ENCODE measurements around the gene IGF2BP3.

Gene IGF2BP3

DNA sequence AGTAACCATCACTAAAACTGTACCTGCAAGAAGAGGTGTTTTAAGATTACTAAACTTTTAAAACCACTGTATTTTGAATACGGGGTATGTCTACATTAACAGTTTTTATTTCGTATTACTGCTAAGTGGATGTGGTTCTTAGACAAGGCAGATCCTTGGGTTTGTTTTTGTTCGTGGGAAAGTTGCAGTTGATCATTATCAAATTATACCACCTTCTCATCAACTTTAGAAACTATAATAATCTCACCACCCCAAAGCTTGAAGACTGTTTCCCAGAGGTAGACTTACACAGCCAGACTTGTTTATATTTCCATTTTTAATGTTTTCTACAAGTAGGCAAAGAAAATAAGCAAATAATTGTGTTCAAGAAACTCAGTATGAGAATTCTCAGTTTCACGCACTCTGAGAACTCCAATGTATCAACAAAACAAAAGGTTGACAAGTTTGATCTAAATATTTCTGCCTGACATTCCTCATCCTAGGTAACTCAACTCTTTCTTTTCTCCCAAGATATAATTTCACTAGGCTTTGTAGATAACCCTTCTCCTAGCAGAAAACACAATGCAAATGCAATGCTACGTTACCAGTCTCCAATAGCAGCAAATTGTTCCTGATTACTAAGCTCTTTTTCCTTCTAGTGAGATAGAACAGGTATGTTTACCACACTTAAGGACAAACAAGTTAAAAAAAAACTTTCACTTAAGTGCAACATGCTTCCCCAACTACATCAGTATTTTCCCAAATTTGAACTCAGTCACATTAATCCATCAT is 36.0 kb downstream of the IGF2BP3 start:
- H3K36me3 ChIP-seq (ENCODE audit: control insufficient read depth in 5 of 5, insufficient read depth in 5 of 5, low read length in 5 of 5): no peaks in the 10 kb centered on the region
- H3K9ac ChIP-seq (ENCODE audit: low read length in 5 of 5): no peak overlapping the region
- H3K27ac ChIP-seq (ENCODE audit: low read depth, low read length): no peak overlapping the region
- H3K9me3 ChIP-seq (ENCODE audit: control insufficient read depth in 5 of 5, low read length in 5 of 5): no peaks in the 10 kb centered on the region
- H3K4me3 ChIP-seq (ENCODE audit: low read depth in 1 of 5, low read length in 5 of 5): no peak overlapping the region
- H3K4me1 ChIP-seq (ENCODE audit: control insufficient read depth in 5 of 5, insufficient read depth in 5 of 5, low read length in 5 of 5): no peaks in the 10 kb centered on the region
- H3K27me3 ChIP-seq (ENCODE audit: control insufficient read depth in 5 of 5, insufficient read depth in 4 of 5, low read length in 5 of 5): peaks cover 0 to 7% (median 2%) of the 10 kb centered on the region in 5 donors

DNA sequence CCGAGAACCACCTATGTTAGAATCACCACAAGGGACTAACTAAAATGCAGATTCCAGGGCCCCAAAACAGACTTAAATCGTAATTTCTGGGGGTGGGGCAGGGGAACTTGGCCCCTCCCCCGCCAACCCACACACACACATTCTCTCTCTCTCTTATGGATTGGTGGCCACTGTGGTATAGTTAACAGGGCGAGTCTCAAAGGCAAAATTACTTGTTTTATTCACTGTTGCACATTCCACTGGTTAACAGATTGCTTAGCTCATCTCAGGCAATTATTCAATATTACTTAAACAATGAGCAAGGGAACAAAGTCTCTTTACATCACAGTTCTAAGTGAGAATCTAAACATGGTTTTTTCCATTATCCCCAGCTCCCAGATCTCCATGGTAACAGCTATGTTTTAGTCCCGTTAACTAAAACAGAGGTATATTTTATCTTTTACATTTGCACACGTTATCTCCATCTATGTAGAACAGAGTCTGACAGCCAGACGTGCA is 38.5 kb downstream of the IGF2BP3 start:
- no peaks in the 10 kb centered on the region for H3K36me3 ChIP-seq (ENCODE audit: control insufficient read depth in 5 of 5, insufficient read depth in 5 of 5, low read length in 5 of 5)
- no peak overlapping the region for H3K27ac ChIP-seq (ENCODE audit: low read depth, low read length)
- H3K4me1 ChIP-seq (ENCODE audit: control insufficient read depth in 5 of 5, insufficient read depth in 5 of 5, low read length in 5 of 5): no peaks in the 10 kb centered on the region
- peaks cover 0 to 7% (median 4%) of the 10 kb centered on the region in 5 donors for H3K27me3 ChIP-seq (ENCODE audit: control insufficient read depth in 5 of 5, insufficient read depth in 4 of 5, low read length in 5 of 5)
- H3K9me3 ChIP-seq (ENCODE audit: control insufficient read depth in 5 of 5, low read length in 5 of 5): no peaks in the 10 kb centered on the region
- H3K4me3 ChIP-seq (ENCODE audit: low read depth in 1 of 5, low read length in 5 of 5): no peak overlapping the region
- no peak overlapping the region for H3K9ac ChIP-seq (ENCODE audit: low read length in 5 of 5)

DNA sequence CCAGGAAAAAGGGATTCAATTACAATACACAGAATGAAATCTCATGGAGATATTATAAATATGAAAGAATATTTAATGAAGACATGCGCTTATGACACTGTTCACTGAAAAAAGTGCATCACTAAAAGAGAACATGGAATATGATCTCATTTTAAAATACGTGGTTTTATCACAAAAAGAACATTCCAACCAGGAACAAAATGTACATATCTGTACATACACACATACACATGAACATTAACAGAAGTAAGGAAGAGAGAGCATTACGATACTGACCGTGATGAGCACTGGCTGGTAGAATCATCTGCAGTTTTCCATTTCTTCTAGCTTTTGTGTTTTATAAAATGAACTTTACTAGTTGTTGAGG is 39.4 kb downstream of the IGF2BP3 start:
- H3K27me3 ChIP-seq (ENCODE audit: control insufficient read depth in 5 of 5, insufficient read depth in 4 of 5, low read length in 5 of 5): peaks cover 0 to 7% (median 4%) of the 10 kb centered on the region in 5 donors

DNA sequence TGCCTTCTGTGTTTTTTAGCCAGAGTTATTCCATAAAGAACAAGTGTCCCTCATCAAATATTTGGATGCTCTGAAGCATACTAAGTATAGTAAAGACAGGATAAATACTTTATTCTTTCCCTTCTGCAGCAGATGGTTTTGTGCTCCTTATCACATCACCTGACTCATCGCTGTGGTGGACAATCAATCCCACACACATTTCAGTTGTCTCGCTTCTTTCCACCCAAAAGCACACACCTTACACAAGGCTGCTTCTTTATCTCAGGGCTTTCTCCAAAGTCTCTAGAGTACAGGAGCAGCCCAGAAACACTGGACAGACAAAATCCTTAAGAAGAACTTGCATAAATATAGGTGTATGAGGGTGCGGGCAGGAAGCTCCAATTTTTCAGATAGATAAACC is 43.4 kb downstream of the IGF2BP3 start:
- H3K4me3 ChIP-seq (ENCODE audit: low read depth in 1 of 5, low read length in 5 of 5): no peak overlapping the region
- no peaks in the 10 kb centered on the region for H3K9me3 ChIP-seq (ENCODE audit: control insufficient read depth in 5 of 5, low read length in 5 of 5)
- H3K27me3 ChIP-seq (ENCODE audit: control insufficient read depth in 5 of 5, insufficient read depth in 4 of 5, low read length in 5 of 5): peaks cover 0 to 5% (median 4%) of the 10 kb centered on the region in 5 donors
- no peaks in the 10 kb centered on the region for H3K36me3 ChIP-seq (ENCODE audit: control insufficient read depth in 5 of 5, insufficient read depth in 5 of 5, low read length in 5 of 5)
- H3K4me1 ChIP-seq (ENCODE audit: control insufficient read depth in 5 of 5, insufficient read depth in 5 of 5, low read length in 5 of 5): no peaks in the 10 kb centered on the region
- H3K9ac ChIP-seq (ENCODE audit: low read length in 5 of 5): no peak overlapping the region
- H3K27ac ChIP-seq (ENCODE audit: low read depth, low read length): no peak overlapping the region

More for the DNA sequence above, 39.4 kb downstream of the IGF2BP3 start:
- Histone ChIP-seq H3K4me1 (ENCODE audit: control insufficient read depth in 5 of 5, insufficient read depth in 5 of 5, low read length in 5 of 5) (no peaks in the 10 kb centered on the region), H3K36me3 (ENCODE audit: control insufficient read depth in 5 of 5, insufficient read depth in 5 of 5, low read length in 5 of 5) (no peaks in the 10 kb centered on the region), H3K9me3 (ENCODE audit: control insufficient read depth in 5 of 5, low read length in 5 of 5) (no peaks in the 10 kb centered on the region), H3K4me3 (ENCODE audit: low read depth in 1 of 5, low read length in 5 of 5) (no peak overlapping the region), H3K27ac (ENCODE audit: low read depth, low read length) (no peak overlapping the region), H3K9ac (ENCODE audit: low read length in 5 of 5) (no peak overlapping the region)

DNA sequence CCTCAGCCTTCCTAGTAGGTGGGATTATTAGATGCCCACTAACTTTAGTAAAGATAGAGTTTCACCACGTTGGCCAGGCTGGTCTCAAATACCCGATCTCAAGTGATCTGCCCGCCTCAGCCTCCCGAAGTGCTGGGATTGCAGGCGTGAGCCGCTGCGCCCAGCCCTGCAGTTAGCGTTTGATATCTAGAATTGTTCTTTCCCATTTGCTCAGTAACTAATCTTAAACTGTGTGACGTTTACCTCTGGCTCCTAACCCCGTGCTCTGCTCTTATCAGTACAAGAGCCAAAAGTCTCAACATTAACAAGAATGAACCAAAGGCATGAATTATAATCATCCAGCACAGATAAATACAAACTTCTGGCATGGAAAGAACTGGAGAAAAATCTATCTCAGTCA is 47.4 kb downstream of the IGF2BP3 start:
- Histone ChIP-seq H3K27me3 (ENCODE audit: control insufficient read depth in 5 of 5, insufficient read depth in 4 of 5, low read length in 5 of 5) (no peaks in the 10 kb centered on the region), H3K4me1 (ENCODE audit: control insufficient read depth in 5 of 5, insufficient read depth in 5 of 5, low read length in 5 of 5) (no peaks in the 10 kb centered on the region), H3K4me3 (ENCODE audit: low read depth in 1 of 5, low read length in 5 of 5) (no peak overlapping the region), H3K9me3 (ENCODE audit: control insufficient read depth in 5 of 5, low read length in 5 of 5) (no peaks in the 10 kb centered on the region), H3K36me3 (ENCODE audit: control insufficient read depth in 5 of 5, insufficient read depth in 5 of 5, low read length in 5 of 5) (no peaks in the 10 kb centered on the region), H3K27ac (ENCODE audit: low read depth, low read length) (no peak overlapping the region), H3K9ac (ENCODE audit: low read length in 5 of 5) (no peak overlapping the region)

DNA sequence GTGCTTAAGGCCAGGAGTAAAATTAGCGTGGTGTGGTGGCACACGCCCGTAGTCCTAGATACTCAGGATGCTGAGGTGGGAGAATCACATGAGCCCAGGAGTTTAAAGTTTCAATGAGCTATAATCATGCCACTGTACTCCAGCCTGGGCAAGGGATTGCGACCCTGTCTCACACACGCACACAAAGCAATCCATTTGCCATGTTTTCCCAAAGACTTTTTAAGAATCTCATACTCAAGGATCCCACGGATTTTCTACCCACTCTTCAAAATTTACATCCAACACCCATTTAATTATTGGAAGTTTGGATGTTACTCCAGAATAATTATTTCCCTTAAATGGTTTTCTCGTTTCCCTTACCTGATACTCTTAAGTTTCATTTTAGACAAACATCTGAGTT is 47.9 kb downstream of the IGF2BP3 start:
- H3K36me3 ChIP-seq (ENCODE audit: control insufficient read depth in 5 of 5, insufficient read depth in 5 of 5, low read length in 5 of 5): no peaks in the 10 kb centered on the region
- H3K4me1 ChIP-seq (ENCODE audit: control insufficient read depth in 5 of 5, insufficient read depth in 5 of 5, low read length in 5 of 5): no peaks in the 10 kb centered on the region
- H3K27me3 ChIP-seq (ENCODE audit: control insufficient read depth in 5 of 5, insufficient read depth in 4 of 5, low read length in 5 of 5): no peaks in the 10 kb centered on the region
- no peaks in the 10 kb centered on the region for H3K9me3 ChIP-seq (ENCODE audit: control insufficient read depth in 5 of 5, low read length in 5 of 5)
- no peak overlapping the region for H3K27ac ChIP-seq (ENCODE audit: low read depth, low read length)
- H3K4me3 ChIP-seq (ENCODE audit: low read depth in 1 of 5, low read length in 5 of 5): no peak overlapping the region
- H3K9ac ChIP-seq (ENCODE audit: low read length in 5 of 5): no peak overlapping the region

DNA sequence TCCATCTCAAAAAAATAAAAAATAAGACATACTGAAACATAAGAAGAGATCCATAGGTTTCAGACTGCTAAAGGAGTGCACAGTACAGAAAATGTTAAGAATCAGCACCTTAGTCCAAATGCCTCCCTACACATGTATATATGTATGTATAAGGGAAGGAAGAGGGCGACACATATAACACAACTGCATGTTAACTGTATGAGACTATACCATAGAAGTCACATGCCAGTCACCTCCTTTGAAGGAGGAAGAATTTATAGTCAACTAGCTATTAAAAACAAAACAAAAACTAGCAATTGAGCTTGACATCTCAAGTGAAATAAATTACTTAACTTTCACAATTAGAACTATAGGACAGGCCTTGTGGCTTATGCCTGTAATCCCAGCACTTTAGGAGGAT is 50.4 kb downstream of the IGF2BP3 start:
- H3K27me3 ChIP-seq (ENCODE audit: control insufficient read depth in 5 of 5, insufficient read depth in 4 of 5, low read length in 5 of 5): no peaks in the 10 kb centered on the region
- H3K27ac ChIP-seq (ENCODE audit: low read depth, low read length): no peak overlapping the region
- no peaks in the 10 kb centered on the region for H3K4me1 ChIP-seq (ENCODE audit: control insufficient read depth in 5 of 5, insufficient read depth in 5 of 5, low read length in 5 of 5)
- H3K9me3 ChIP-seq (ENCODE audit: control insufficient read depth in 5 of 5, low read length in 5 of 5): no peaks in the 10 kb centered on the region
- no peak overlapping the region for H3K9ac ChIP-seq (ENCODE audit: low read length in 5 of 5)
- no peak overlapping the region for H3K4me3 ChIP-seq (ENCODE audit: low read depth in 1 of 5, low read length in 5 of 5)
- H3K36me3 ChIP-seq (ENCODE audit: control insufficient read depth in 5 of 5, insufficient read depth in 5 of 5, low read length in 5 of 5): no peaks in the 10 kb centered on the region

DNA sequence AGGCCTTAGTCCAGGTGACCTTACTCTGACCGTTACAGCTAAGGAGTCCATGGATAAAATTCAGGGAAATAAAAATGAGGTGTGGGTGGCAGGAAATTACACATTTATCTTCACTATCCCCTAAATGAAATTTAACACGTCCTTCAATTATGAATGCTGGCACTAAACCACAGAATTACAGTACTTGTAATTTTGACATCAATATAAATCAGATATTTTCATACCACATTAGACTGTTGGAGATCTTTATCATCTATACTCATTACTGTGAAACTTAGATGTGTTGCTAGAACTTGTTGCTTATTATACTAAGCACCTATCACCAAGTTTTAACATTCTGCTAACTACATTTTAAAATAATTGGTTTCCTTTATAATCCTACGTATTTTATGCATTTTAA is 51.1 kb downstream of the IGF2BP3 start:
- H3K4me1 ChIP-seq (ENCODE audit: control insufficient read depth in 5 of 5, insufficient read depth in 5 of 5, low read length in 5 of 5): no peaks in the 10 kb centered on the region
- no peaks in the 10 kb centered on the region for H3K27me3 ChIP-seq (ENCODE audit: control insufficient read depth in 5 of 5, insufficient read depth in 4 of 5, low read length in 5 of 5)
- H3K9ac ChIP-seq (ENCODE audit: low read length in 5 of 5): no peak overlapping the region
- no peaks in the 10 kb centered on the region for H3K9me3 ChIP-seq (ENCODE audit: control insufficient read depth in 5 of 5, low read length in 5 of 5)
- H3K4me3 ChIP-seq (ENCODE audit: low read depth in 1 of 5, low read length in 5 of 5): no peak overlapping the region
- H3K27ac ChIP-seq (ENCODE audit: low read depth, low read length): no peak overlapping the region
- no peaks in the 10 kb centered on the region for H3K36me3 ChIP-seq (ENCODE audit: control insufficient read depth in 5 of 5, insufficient read depth in 5 of 5, low read length in 5 of 5)

DNA sequence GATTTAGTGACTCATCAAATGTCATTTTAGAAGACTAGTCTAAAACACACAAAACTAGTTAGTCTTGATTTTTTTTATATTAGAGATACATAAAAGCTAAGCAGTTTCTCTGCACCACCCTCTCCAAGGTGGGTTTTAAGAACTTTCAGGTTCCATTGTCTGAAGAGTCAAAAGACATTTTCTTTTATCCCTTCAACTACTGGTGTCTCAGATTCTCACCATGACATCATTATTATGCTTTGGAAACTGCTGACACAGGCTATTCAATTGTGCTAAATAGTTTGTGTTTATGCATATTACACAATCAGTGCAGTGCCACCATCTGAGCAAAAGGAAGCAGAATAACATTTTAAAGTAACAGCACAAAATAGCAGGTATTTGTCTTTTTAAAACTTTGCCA is 52.2 kb downstream of the IGF2BP3 start:
- no peak overlapping the region for H3K27ac ChIP-seq (ENCODE audit: low read depth, low read length)
- no peak overlapping the region for H3K4me3 ChIP-seq (ENCODE audit: low read depth in 1 of 5, low read length in 5 of 5)
- no peaks in the 10 kb centered on the region for H3K27me3 ChIP-seq (ENCODE audit: control insufficient read depth in 5 of 5, insufficient read depth in 4 of 5, low read length in 5 of 5)
- no peaks in the 10 kb centered on the region for H3K4me1 ChIP-seq (ENCODE audit: control insufficient read depth in 5 of 5, insufficient read depth in 5 of 5, low read length in 5 of 5)
- H3K9ac ChIP-seq (ENCODE audit: low read length in 5 of 5): no peak overlapping the region
- no peaks in the 10 kb centered on the region for H3K36me3 ChIP-seq (ENCODE audit: control insufficient read depth in 5 of 5, insufficient read depth in 5 of 5, low read length in 5 of 5)
- H3K9me3 ChIP-seq (ENCODE audit: control insufficient read depth in 5 of 5, low read length in 5 of 5): no peaks in the 10 kb centered on the region

DNA sequence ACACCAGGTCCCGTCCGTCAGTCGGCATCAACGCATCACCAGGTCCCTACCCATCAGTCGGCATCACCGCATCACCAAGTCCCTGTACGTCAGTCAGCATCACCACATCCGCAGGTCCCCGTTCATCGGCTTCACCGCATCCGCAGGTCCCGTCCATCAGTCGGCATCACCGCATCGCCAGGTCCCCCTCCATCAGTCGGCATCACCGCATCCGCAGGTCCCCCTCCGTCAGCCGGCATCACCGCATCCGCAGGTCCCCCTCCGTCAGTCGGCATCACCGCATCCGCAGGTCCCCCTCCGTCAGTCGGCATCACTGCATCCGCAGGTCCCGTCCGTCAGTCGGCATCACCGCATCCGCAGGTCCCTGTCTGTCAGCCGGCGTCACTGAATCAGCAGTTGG is 55.1 kb downstream of the IGF2BP3 start:
- no peaks in the 10 kb centered on the region for H3K4me1 ChIP-seq (ENCODE audit: control insufficient read depth in 5 of 5, insufficient read depth in 5 of 5, low read length in 5 of 5)
- no peak overlapping the region for H3K9ac ChIP-seq (ENCODE audit: low read length in 5 of 5)
- H3K27ac ChIP-seq (ENCODE audit: low read depth, low read length): no peak overlapping the region
- H3K9me3 ChIP-seq (ENCODE audit: control insufficient read depth in 5 of 5, low read length in 5 of 5): no peaks in the 10 kb centered on the region
- H3K4me3 ChIP-seq (ENCODE audit: low read depth in 1 of 5, low read length in 5 of 5): no peak overlapping the region
- H3K36me3 ChIP-seq (ENCODE audit: control insufficient read depth in 5 of 5, insufficient read depth in 5 of 5, low read length in 5 of 5): no peaks in the 10 kb centered on the region
- H3K27me3 ChIP-seq (ENCODE audit: control insufficient read depth in 5 of 5, insufficient read depth in 4 of 5, low read length in 5 of 5): no peaks in the 10 kb centered on the region

Data from subcutaneous abdominal adipose tissue (tissue), 5 donors.